Brain microvascular endothelial cell (primary cell): ENCODE data around the gene PRKRA.
A peak's percentile ranks its signal among the peaks of the same experiment; 100 is the strongest.

Source experiments
- DNase-seq: peaks from one replicate; pipeline ENCODE4 v3.0.0-alpha.2; 2020
- H3K27ac ChIP-seq: fragments of 250-450 bp; sonication (Bioruptor Pico); 2 replicates; pipeline ENCODE4 v1.5.1; 2020; ENCODE audit warnings: mild to moderate bottlenecking, moderate library complexity
- H3K27me3 ChIP-seq: fragments of 250-450 bp; sonication (Bioruptor Pico); replicated peaks from 2 replicates; pipeline ENCODE4 v1.5.1; 2020; ENCODE audit warnings: mild to moderate bottlenecking
- H3K36me3 ChIP-seq: fragments of 250-450 bp; sonication (Bioruptor Pico); replicated peaks from 2 replicates; pipeline ENCODE4 v1.5.1; 2020; ENCODE audit warnings: mild to moderate bottlenecking
- H3K4me3 ChIP-seq: 2 replicates; pipeline ENCODE4 v1.5.1; 2011; ENCODE audit warnings: low read depth, mild to moderate bottlenecking, control low read depth, low read length, moderate library complexity
- in situ Hi-C: cut with HindIII; loops from 2 replicates; pipeline ENCODE4 v1.10.0; 2017; ENCODE audit warnings: low sequenced_read_pairs, low pct_ligation_motif_present
- TF ChIP-seq, protein P1 (sequence below): IDR thresholded peaks from 2 replicates; pipeline ENCODE4 v1.5.1; 2011; ENCODE audit warnings: low read depth, mild to moderate bottlenecking, moderate library complexity, low read length, control low read depth, inconsistent platforms; ENCODE audit errors: missing control alignments

Gene PRKRA

DNA sequence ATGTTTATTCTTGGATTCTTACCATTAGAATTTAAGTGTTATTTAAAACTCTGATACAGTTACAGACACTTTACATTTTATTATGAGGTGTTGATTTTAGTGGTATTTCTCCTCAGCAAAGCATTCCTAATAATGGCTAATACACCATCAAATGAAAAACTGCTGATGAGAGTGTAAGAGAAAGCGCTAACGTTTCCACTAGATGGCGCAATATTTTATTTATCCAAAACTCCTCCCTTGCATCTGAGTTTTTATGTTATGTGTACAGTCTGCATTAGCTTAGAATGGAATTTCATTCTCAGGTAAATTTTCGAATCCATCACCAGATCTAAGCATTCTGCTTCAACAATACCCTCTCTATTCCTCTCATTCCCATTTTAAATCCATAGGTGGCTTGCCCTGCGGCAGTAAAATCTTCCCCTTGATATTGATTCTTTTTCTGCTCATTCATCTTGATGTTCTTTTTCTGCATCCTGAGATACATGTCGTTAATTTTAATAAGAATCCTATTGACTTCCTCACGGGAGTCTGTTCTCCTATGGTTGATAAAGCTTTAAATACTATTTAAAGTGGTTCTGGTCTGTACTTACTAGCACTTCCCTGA is 53.9 kb downstream of the PRKRA start:
- H3K4me3 ChIP-seq: no peak overlapping the region
- TF ChIP-seq, protein P1, sequence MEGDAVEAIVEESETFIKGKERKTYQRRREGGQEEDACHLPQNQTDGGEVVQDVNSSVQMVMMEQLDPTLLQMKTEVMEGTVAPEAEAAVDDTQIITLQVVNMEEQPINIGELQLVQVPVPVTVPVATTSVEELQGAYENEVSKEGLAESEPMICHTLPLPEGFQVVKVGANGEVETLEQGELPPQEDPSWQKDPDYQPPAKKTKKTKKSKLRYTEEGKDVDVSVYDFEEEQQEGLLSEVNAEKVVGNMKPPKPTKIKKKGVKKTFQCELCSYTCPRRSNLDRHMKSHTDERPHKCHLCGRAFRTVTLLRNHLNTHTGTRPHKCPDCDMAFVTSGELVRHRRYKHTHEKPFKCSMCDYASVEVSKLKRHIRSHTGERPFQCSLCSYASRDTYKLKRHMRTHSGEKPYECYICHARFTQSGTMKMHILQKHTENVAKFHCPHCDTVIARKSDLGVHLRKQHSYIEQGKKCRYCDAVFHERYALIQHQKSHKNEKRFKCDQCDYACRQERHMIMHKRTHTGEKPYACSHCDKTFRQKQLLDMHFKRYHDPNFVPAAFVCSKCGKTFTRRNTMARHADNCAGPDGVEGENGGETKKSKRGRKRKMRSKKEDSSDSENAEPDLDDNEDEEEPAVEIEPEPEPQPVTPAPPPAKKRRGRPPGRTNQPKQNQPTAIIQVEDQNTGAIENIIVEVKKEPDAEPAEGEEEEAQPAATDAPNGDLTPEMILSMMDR: peak; percentile 55
- in situ Hi-C loops: no loop called here
- no peaks in the 10 kb centered on the region for H3K36me3 ChIP-seq
- no peaks in the 10 kb centered on the region for H3K27me3 ChIP-seq
- no peak overlapping the region for H3K27ac ChIP-seq
- DNase-seq: peak; percentile 36

DNA sequence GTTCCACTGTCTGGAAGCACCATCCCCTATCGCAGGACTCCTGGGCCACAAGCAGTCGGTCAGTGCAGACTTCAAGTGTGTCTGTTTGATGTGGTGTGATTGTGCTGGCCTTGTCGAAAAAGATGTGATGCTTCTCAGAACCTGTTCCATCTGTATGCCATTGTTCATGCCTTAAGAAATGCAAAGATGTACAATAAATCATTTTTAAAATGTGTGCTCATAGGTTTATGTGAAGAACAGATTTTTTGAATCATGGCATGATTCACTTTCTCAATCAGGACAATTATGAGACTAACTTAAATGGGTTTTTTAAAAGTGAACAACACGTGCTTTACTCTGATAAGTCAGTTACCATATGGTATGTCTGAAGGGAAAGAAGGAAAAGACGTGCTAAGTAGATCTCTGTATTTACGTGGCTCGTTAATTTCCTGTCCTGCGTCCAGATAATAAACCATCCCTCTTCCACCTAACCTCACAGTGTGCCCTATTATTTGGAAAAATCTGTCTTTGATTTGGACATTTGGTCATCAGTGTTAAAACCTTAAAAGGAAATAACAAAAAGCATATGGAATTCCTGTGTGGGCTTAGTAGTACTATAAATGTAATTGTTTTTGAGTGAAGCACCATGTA is 54.9 kb downstream of the PRKRA start:
- TF ChIP-seq, protein P1: no peak
- no peak for DNase-seq
- Histone ChIP-seq H3K27me3 (no peaks in the 10 kb centered on the region), H3K36me3 (no peaks in the 10 kb centered on the region), H3K4me3 (no peak overlapping the region), H3K27ac (no peak overlapping the region)
- in situ Hi-C loops: no loop called here

DNA sequence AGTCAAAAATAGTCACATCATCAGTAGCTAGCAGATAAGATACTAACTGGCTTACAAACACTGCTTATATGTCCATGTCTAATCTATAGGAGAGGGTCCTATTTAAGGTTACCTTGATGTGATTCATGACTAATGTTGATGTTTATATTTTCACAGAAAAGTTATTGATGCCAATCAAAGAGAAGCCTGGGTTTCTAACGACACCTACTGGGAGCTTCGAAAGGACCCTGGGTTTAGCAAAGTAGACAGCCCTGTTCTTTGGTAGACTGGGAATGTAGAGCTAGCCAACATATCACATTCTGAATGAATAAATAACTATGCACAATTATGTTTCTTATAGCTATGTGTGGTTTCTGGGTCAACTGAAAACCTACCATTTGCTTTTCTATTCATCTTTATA is 55.7 kb downstream of the PRKRA start:
- Histone ChIP-seq H3K27ac (no peak overlapping the region), H3K27me3 (no peaks in the 10 kb centered on the region), H3K36me3 (no peaks in the 10 kb centered on the region), H3K4me3 (no peak overlapping the region)
- TF ChIP-seq, protein P1: no peak
- in situ Hi-C loops: no loop called here
- DNase-seq: no peak

DNA sequence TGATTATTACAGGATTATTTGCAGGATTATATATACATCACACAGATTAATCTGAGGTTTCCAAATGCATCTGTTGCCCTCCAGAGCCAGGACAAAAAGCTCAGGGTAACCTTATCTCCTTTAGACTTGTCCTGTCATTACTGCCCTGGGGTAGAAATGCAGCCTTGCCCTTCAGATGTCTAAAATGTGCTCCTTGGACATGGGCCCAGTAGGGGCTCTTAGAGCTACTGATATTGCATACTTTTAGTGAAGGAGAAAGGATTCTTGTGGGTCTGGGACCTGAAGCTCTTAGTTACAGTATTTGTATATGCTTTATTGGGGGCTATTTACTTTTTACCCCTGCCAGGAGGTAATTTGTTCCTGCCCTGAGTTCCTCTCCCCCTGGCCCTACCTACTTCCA is 56.1 kb downstream of the PRKRA start:
- H3K36me3 ChIP-seq: no peaks in the 10 kb centered on the region
- TF ChIP-seq, protein P1: no peak
- in situ Hi-C loops: no loop called here

DNA sequence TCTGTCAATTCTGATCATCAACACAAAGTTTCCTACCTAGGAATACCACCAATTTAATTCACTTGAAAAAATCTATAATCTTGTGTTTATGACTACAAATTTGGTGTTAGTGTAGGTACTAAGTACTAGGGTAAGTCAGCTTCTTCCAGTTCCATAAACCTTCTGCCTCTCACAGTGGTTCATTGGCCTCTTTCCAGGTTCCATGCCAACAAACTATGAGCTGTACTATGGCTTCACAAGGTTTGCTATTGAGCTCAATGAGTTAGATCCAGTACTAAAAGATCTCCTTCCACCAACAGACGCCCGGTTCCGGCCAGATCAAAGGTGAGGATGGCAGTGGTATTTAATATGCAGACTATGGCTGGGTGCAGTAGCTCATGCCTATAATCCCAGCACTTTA is 58.8 kb downstream of the PRKRA start:
- TF ChIP-seq, protein P1: no peak
- no peaks in the 10 kb centered on the region for H3K36me3 ChIP-seq
- in situ Hi-C loops: no loop called here
- H3K27ac ChIP-seq: no peak overlapping the region
- DNase-seq: no peak
- no peaks in the 10 kb centered on the region for H3K27me3 ChIP-seq
- H3K4me3 ChIP-seq: no peak overlapping the region

More for the DNA sequence above, 56.1 kb downstream of the PRKRA start:
- H3K4me3 ChIP-seq: no peak overlapping the region
- no peak for DNase-seq
- H3K27me3 ChIP-seq: no peaks in the 10 kb centered on the region
- no peak overlapping the region for H3K27ac ChIP-seq

DNA sequence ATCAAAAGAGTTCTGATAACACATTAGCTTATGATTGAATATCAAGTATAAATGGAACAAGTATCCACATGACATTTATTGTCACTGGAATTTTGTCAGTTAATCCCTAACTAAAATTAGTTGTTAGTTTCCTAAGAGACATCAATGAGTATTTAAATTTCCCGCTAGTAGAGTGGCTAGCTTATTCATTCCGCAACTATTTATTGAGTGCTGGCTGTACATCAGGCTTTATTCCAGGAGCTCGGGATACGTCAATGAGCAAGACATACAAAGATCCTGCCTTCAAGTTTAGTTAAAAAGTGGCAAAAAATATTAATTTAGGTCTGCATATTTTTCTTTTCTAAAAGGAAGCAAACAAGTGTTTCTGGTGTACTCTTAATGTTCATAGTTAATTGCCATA is 59.3 kb downstream of the PRKRA start:
- TF ChIP-seq, protein P1: no peak
- Histone ChIP-seq H3K27ac (no peak overlapping the region), H3K27me3 (no peaks in the 10 kb centered on the region), H3K36me3 (no peaks in the 10 kb centered on the region), H3K4me3 (no peak overlapping the region)
- in situ Hi-C loops: no loop called here
- DNase-seq: no peak
